Adrenal gland (tissue), 5 donors: ENCODE data around the gene TBC1D2.

Experiments
- CTCF ChIP-seq, 6 experiments: fragments of 450-650 bp in 4 of 6; fragments of 200-600 bp in 2 of 6; sonication (generic) in 1 of 6; IDR thresholded peaks; 1 replicate in 5 of 6; 2 replicates in 1 of 6; pipeline versions ENCODE4 v1.5.1 to v1.8.0; 2016 to 2021; ENCODE audit warnings: antibody characterized with exemption in 6 of 6, mild to moderate bottlenecking in 2 of 6, moderate library complexity in 1 of 6
- POLR2A ChIP-seq, 2 donors: fragments of 450-650 bp; IDR thresholded peaks; one replicate each; pipeline ENCODE4 v1.6.1; 2017; ENCODE audit warnings: antibody characterized with exemption in 2 of 2, mild to moderate bottlenecking in 2 of 2, moderate library complexity in 1 of 2
- donor health status: DM: no; HTN: no; CAD: no.

GRCh38 chr9:98275159-98275558, 19.7 kb upstream of the TBC1D2 start:
- TF ChIP-seq CTCF (IDR thresholded peaks at IDR 0.05) (no peak), POLR2A (IDR thresholded peaks at IDR 0.05) (no peak)
